K562 (cell line): ENCODE measurements around the gene INPP4B. TPM values are rescaled to one million over a fixed set of nuclear protein-coding genes. Genes with fewer than 3 reads are reported as not detected.

Source experiments
- ATAC-seq: fragments of 200-7000 bp; cut with Tn5 transposase; 3 replicates; pipeline ENCODE4 v1.9.1; 2020; ENCODE audit warnings: moderate library complexity
- BruUV-seq: library from RNA; stranded (reverse); fragments of 400-500 nt; replicated peaks from 2 replicates; lab custom pipeline; 2021; lab: Mats Ljungman, UMichigan
- CTCF ChIA-PET: fragments of 300-600 bp; formaldehyde crosslinking; extraction: SDS; loops from one replicate; lab custom pipeline; 2021; ENCODE audit warnings: low intra/inter-chr PET ratio; lab: Yijun Ruan, JAX
- POLR2A ChIA-PET: fragments of 300-600, 350-650 bp; sonication (Branson Sonifier 250); formaldehyde crosslinking; extraction: SDS; loops from one replicate; lab custom pipeline; 2021; ENCODE audit warnings: antibody characterized with exemption, inconsistent platforms; lab: Yijun Ruan, JAX
- DNase-seq, 4 experiments: peaks; one replicate each; pipeline versions ENCODE4 v3.0.0 to v3.0.0-alpha.2; 2011 to 2018; ENCODE audit warnings: low spot score in 3 of 4, mixed read lengths in 3 of 4; ENCODE audit errors: extremely low read depth in 1 of 4
- FAIRE-seq: peaks from 2 replicates; lab custom pipeline; 2011; peaks lifted over from hg19 to GRCh38; lab: Jason Lieb, UNC
- H2AFZ ChIP-seq: 2 replicates; pipeline ENCODE4 v1.6.0; 2011; ENCODE audit warnings: low read depth, low read length, control low read depth, inconsistent platforms
- H3K27ac ChIP-seq: fragments of 200-600 bp; 3 replicates; pipeline ENCODE4 v1.8.0; 2011; ENCODE audit warnings: low read depth, mild to moderate bottlenecking, control low read depth, inconsistent platforms, low read length, moderate library complexity, mixed read lengths; ENCODE audit errors: extremely low read depth
- H3K27me3 ChIP-seq, 2 experiments: fragments of 300-600 bp in 1 of 2; 2 replicates in 1 of 2; 3 replicates in 1 of 2; pipeline versions ENCODE4 v1.6.0 to v1.8.0; 2011; ENCODE audit warnings: inconsistent platforms in 2 of 2, low read length in 2 of 2, mild to moderate bottlenecking in 1 of 2, mixed read lengths in 1 of 2, moderate library complexity in 1 of 2; ENCODE audit not compliant: control insufficient read depth in 2 of 2, insufficient read depth in 2 of 2
- H3K36me3 ChIP-seq: fragments of 300-600 bp; 3 replicates; pipeline ENCODE4 v1.8.0; 2011; ENCODE audit warnings: mild to moderate bottlenecking, low read length, inconsistent platforms; ENCODE audit not compliant: control insufficient read depth, insufficient read depth
- H3K4me1 ChIP-seq, 2 experiments: fragments of 200-600 bp in 1 of 2; replicated peaks in 1 of 2; 2 replicates in 1 of 2; 3 replicates in 1 of 2; pipeline versions ENCODE4 v1.5.1 to v1.8.0; 2011; ENCODE audit warnings: inconsistent platforms in 2 of 2, low read length in 2 of 2, mild to moderate bottlenecking in 1 of 2, mixed read lengths in 1 of 2, moderate library complexity in 1 of 2; ENCODE audit not compliant: control insufficient read depth in 2 of 2, insufficient read depth in 2 of 2
- H3K4me2 ChIP-seq: 2 replicates; pipeline ENCODE4 v1.6.1; 2011; ENCODE audit warnings: low read length, control low read depth, inconsistent platforms, mixed read lengths; ENCODE audit not compliant: insufficient read depth
- H3K4me3 ChIP-seq: fragments of 200-600 bp; sonication (generic), shearing (Covaris generic); 2 replicates; pipeline ENCODE4 v1.5.1; 2016; ENCODE audit warnings: control low read depth, inconsistent platforms
- H3K79me2 ChIP-seq: fragments of 200-600 bp; 3 replicates; pipeline ENCODE4 v1.8.0; 2011; ENCODE audit warnings: low read length, inconsistent platforms; ENCODE audit not compliant: control insufficient read depth, insufficient read depth
- H3K9ac ChIP-seq, 2 experiments: 2 replicates each; pipeline versions ENCODE4 v1.6.0 to v1.6.1; 2011; ENCODE audit warnings: low read depth in 2 of 2, low read length in 2 of 2, control low read depth in 1 of 2, inconsistent platforms in 1 of 2, mild to moderate bottlenecking in 1 of 2, mixed read lengths in 1 of 2; ENCODE audit not compliant: insufficient read depth in 1 of 2
- H3K9me1 ChIP-seq: one replicate; pipeline ENCODE4 v1.6.0; 2011; ENCODE audit warnings: inconsistent platforms, mild to moderate bottlenecking, low read length, moderate library complexity; ENCODE audit not compliant: control insufficient read depth, insufficient read depth
- H3K9me3 ChIP-seq: replicated peaks from 2 replicates; pipeline ENCODE4 v1.5.1; 2011; ENCODE audit warnings: low read depth, low read length, inconsistent platforms; ENCODE audit not compliant: control insufficient read depth, insufficient read depth
- H4K20me1 ChIP-seq: replicated peaks from 2 replicates; pipeline ENCODE4 v1.6.1; 2011; ENCODE audit warnings: low read length, inconsistent platforms, mixed read lengths; ENCODE audit not compliant: control insufficient read depth, insufficient read depth
- BCL6 ChIP-seq: fragments of 250-450 bp; sonication (Bioruptor Pico); IDR thresholded peaks from 2 replicates; pipeline ENCODE4 v1.4.0; 2020
- BMI1 ChIP-seq: fragments of 150-350 bp; IDR thresholded peaks from 2 replicates; pipeline ENCODE4 v1.6.1; 2014; ENCODE audit warnings: low read length
- DACH1 ChIP-seq: fragments of 450-650 bp; IDR thresholded peaks from 2 replicates; pipeline ENCODE4 v1.6.1; 2018; ENCODE audit not compliant: partially characterized antibody
- HDAC8 ChIP-seq: fragments of 450-650 bp; IDR thresholded peaks from 2 replicates; pipeline ENCODE4 v1.6.1; 2016; ENCODE audit warnings: mild to moderate bottlenecking, missing genetic modification characterization, moderate library complexity, missing compliant biosample characterization
- LEF1 ChIP-seq: fragments of 450-650 bp; IDR thresholded peaks from 2 replicates; pipeline ENCODE4 v1.6.1; 2016; ENCODE audit warnings: mild to moderate bottlenecking
- PHB ChIP-seq: fragments of 250-450 bp; sonication (Bioruptor Pico); IDR thresholded peaks from 2 replicates; pipeline ENCODE4 v1.5.0; 2021
- PTRF ChIP-seq: fragments of 450-650 bp; IDR thresholded peaks from 2 replicates; pipeline ENCODE4 v1.6.1; 2016; ENCODE audit warnings: mild to moderate bottlenecking, missing genetic modification characterization, missing compliant biosample characterization
- PYGO2 ChIP-seq: fragments of 450-650 bp; IDR thresholded peaks from 2 replicates; pipeline ENCODE4 v1.6.1; 2016; ENCODE audit warnings: mild to moderate bottlenecking, missing genetic modification characterization, moderate library complexity, missing compliant biosample characterization
- RBM17 ChIP-seq: fragments of 200-400 bp; formaldehyde crosslinking; IDR thresholded peaks from 2 replicates; pipeline ENCODE4 v1.6.1; 2017; ENCODE audit warnings: low read depth, mild to moderate bottlenecking, low read length, borderline replicate concordance
- SMAD3 ChIP-seq: fragments of 450-650 bp; formaldehyde crosslinking; conservative IDR thresholded peaks from 2 replicates; pipeline ENCODE4 v1.4.0; 2020; ENCODE audit warnings: mild to moderate bottlenecking
- ZBTB1 ChIP-seq: sonication (generic); formaldehyde crosslinking; IDR thresholded peaks from 2 replicates; pipeline ENCODE4 v1.8.1; 2023; ENCODE audit warnings: missing genetic modification reagents, low read depth, mild to moderate bottlenecking, borderline replicate concordance
- ZNF140 ChIP-seq: fragments of 250-450 bp; sonication (Bioruptor Pico); IDR thresholded peaks from 2 replicates; pipeline ENCODE4 v1.8.0; 2021; ENCODE audit warnings: moderate library complexity, mild to moderate bottlenecking, inconsistent platforms
- ZNF232 ChIP-seq: sonication (generic); formaldehyde crosslinking; IDR thresholded peaks from 2 replicates; pipeline ENCODE4 v1.8.0; 2022; ENCODE audit warnings: mild to moderate bottlenecking, missing genetic modification reagents
- WGBS: fragments of 100-300 bp; shearing (Covaris generic); methylation state at CpG from one replicate; pipeline ENCODE4 v1.1.6; 2016; ENCODE audit warnings: low coverage, mixed read lengths; ENCODE audit not compliant: insufficient coverage; ENCODE audit errors: missing lambda C conversion rate; 5-methylcytosine and 5-hydroxymethylcytosine counted together
- in situ Hi-C: fragments of 300-500 bp; cut with MboI; formaldehyde crosslinking; loops from 4 replicates; pipeline ENCODE4 v1.15.0; 2018; ENCODE audit warnings: inconsistent platforms, mixed read lengths
- intact Hi-C: fragments of 100-400 bp; cut with micrococcal nuclease; formaldehyde crosslinking; loops from 2 replicates; pipeline ENCODE4 v1.14.2; 2022
- polyA plus RNA-seq, 8 experiments: library from polyadenylated mRNA; depleted of rRNA in 4 of 8; stranded (reverse) in 5 of 8; unstranded in 3 of 8; fragments of >200 nt; fragmentation: Nextera tagmentation in 2 of 8; fragmentation: Illumina TruSeq in 1 of 8; extraction: Ambion mirVana in 2 of 8; extraction: Trizol in 1 of 8; gene quantifications; 2 replicates each; pipeline versions ENCODE4 v1.2.1 to v1.2.3, GENCODE V29; 2011 to 2014; ENCODE audit warnings: inconsistent platforms in 1 of 8, missing spikeins in 1 of 8
- total RNA-seq, 7 experiments: library from RNA; depleted of rRNA in 6 of 7; stranded (reverse); fragments of >200 nt in 6 of 7; fragmentation: Illumina TruSeq in 2 of 7; extraction: Trizol in 2 of 7; gene quantifications; 2 replicates each; pipeline versions ENCODE4 v1.2.1 to v1.2.3, GENCODE V29; 2011 to 2021; ENCODE audit warnings: low replicate concordance in 1 of 7
- TF ChIP-seq, protein P1 (sequence below): conservative IDR thresholded peaks from 2 replicates; pipeline ENCODE4 v1.6.1; 2011; ENCODE audit warnings: low read depth, mild to moderate bottlenecking, low read length; ENCODE audit not compliant: control insufficient read depth
- TF ChIP-seq, protein P2 (sequence below): fragments of 450-650 bp; formaldehyde crosslinking; IDR thresholded peaks from 2 replicates; pipeline ENCODE4 v1.4.0; 2020; ENCODE audit warnings: mild to moderate bottlenecking, moderate library complexity
- TF ChIP-seq, protein P3 (sequence below): fragments of 250-450 bp; sonication (Bioruptor Pico); IDR thresholded peaks from 2 replicates; pipeline ENCODE4 v1.5.0; 2021; ENCODE audit warnings: mild to moderate bottlenecking, moderate library complexity
- TF ChIP-seq, protein P4 (sequence below): fragments of 450-650 bp; formaldehyde crosslinking; IDR thresholded peaks from 2 replicates; pipeline ENCODE4 v1.4.0; 2020; ENCODE audit warnings: mild to moderate bottlenecking

INPP4B gene
- total and polyA plus RNA-seq, 9 of the 15 experiments (the other 6 are each of a cell fraction or from before 2014, with no cell fraction given): 0.04 to 0.11 TPM; not detected in 7

DNA sequence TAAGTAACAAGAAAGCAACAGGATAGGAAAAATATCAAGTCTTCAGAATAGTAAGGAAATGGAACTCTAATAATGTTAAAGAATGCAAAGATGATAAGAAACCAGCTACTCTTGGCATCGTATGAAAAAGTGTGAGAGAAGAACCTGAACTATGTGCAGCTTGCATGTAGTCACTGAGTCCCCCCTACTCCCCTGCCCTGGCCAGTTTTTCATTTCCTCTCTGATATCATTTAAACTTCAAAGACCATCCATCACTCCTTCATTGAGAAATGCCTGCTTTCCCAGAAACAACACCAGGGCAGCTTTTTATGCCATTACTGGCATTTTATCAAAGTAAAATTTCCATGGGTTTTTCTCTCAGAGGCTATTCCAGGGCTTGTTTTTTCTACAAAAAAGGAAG, 28.1 kb downstream of the INPP4B start:
- WGBS: 0% methylated on average over 1 of the region's 1 CpG
- FAIRE-seq: no peak
- Histone ChIP-seq H2AFZ (no peak overlapping the region), H3K79me2 (no peaks in the 10 kb centered on the region)
- no peak for ATAC-seq
- no peak for DNase-seq
- TF ChIP-seq SMAD3 (CRISPR knock-in tag): no peak
- TF ChIP-seq DACH1: no peak
- TF ChIP-seq, protein P1, sequence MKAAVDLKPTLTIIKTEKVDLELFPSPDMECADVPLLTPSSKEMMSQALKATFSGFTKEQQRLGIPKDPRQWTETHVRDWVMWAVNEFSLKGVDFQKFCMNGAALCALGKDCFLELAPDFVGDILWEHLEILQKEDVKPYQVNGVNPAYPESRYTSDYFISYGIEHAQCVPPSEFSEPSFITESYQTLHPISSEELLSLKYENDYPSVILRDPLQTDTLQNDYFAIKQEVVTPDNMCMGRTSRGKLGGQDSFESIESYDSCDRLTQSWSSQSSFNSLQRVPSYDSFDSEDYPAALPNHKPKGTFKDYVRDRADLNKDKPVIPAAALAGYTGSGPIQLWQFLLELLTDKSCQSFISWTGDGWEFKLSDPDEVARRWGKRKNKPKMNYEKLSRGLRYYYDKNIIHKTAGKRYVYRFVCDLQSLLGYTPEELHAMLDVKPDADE: no peak
- no peak for TF ChIP-seq BCL6 (CRISPR knock-in tag)
- TF ChIP-seq, protein P2, sequence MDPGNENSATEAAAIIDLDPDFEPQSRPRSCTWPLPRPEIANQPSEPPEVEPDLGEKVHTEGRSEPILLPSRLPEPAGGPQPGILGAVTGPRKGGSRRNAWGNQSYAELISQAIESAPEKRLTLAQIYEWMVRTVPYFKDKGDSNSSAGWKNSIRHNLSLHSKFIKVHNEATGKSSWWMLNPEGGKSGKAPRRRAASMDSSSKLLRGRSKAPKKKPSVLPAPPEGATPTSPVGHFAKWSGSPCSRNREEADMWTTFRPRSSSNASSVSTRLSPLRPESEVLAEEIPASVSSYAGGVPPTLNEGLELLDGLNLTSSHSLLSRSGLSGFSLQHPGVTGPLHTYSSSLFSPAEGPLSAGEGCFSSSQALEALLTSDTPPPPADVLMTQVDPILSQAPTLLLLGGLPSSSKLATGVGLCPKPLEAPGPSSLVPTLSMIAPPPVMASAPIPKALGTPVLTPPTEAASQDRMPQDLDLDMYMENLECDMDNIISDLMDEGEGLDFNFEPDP (CRISPR knock-in tag): no peak
- no peak for TF ChIP-seq ZNF232 (CRISPR knock-in tag)
- TF ChIP-seq PHB: no peak
- TF ChIP-seq PTRF (tag): no peak
- no peak for TF ChIP-seq RBM17
- TF ChIP-seq BMI1: no peak
- no peak for TF ChIP-seq ZBTB1 (CRISPR knock-in tag)
- TF ChIP-seq ZNF140: no peak
- TF ChIP-seq HDAC8 (tag): no peak
- TF ChIP-seq, protein P3, sequence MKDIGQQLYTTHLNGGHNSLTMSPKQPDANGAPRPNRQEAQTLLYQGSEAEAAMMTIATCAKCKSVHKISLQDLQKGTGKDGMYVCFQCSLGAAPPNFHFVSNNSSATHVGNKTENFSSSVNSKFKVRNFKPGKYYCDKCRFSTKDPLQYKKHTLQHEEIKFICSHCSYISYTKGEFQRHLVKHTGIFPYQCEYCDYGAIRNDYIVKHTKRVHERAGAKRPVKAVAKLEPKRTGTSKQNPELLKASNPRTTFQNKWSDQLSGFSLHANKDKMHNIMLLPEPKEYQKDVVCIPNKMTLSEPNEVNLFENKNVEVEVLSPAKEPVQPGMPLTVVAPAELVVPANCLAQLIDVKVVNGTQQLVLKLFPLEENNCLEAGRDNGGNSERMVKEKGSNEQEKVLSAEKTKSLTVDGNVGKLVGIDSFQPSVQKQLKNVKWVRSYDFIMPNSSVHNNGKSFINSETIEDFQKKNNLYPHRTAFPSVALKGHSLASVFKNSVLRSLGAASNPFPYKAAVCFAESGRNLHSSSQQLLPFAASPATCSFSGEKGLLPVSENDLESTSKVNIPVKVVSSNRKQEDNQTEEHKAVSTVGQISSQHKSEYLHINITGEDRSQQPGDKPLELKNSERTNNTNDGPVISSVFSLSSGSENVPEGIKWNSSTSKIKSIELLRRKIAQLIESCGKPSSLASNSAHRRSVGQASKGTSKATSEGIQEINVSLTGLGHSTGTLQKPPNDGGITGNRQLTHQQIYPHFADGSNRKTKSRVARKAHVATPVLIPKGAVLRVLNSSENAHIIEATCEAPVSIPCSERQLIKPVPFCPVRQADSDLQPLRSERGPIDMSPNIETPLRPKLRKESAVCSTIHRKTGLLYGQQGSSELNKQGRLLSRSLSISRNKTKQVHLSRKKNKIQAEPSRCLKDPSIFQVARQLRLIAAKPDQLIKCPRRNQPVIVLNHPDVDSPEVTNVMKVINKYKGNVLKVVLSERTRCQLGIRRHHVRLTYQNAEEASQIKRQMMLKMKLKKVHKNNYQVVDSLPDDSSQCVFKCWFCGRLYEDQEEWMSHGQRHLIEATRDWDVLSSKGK (CRISPR knock-in tag): no peak
- TF ChIP-seq, protein P4, sequence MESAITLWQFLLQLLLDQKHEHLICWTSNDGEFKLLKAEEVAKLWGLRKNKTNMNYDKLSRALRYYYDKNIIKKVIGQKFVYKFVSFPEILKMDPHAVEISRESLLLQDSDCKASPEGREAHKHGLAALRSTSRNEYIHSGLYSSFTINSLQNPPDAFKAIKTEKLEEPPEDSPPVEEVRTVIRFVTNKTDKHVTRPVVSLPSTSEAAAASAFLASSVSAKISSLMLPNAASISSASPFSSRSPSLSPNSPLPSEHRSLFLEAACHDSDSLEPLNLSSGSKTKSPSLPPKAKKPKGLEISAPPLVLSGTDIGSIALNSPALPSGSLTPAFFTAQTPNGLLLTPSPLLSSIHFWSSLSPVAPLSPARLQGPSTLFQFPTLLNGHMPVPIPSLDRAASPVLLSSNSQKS: no peak
- no peak for TF ChIP-seq PYGO2 (tag)
- no peak for TF ChIP-seq LEF1
- TF ChIP-seq, all 486 proteins: peak for 0
- Histone ChIP-seq H3K9me1 (no peaks in the 10 kb centered on the region), H3K27me3 (no peaks in the 10 kb centered on the region), H4K20me1 (no peaks in the 10 kb centered on the region), H3K9ac (no peak overlapping the region), H3K4me1 (no peaks in the 10 kb centered on the region), H3K4me3 (no peak overlapping the region), H3K9me3 (no peaks in the 10 kb centered on the region), H3K36me3 (no peaks in the 10 kb centered on the region), H3K4me2 (no peak overlapping the region), H3K27ac (no peak overlapping the region)
- no TSS peak for BruUV-seq
- ChIA-PET POLR2A (no interaction called here), CTCF (no interaction called here)
- intact Hi-C loops (no loop called here), in situ Hi-C loops (no loop called here)
